NCI-H146 treated with DMSO at 0.1 percent for 48 hours (cell line): ENCODE measurements around the gene CIAO2A.

Experiments
- DNase-seq: peaks from one replicate; lab custom pipeline; 2025; ENCODE audit not compliant: unreplicated experiment; lab: John Stamatoyannopoulos, UW

Gene CIAO2A

DNA sequence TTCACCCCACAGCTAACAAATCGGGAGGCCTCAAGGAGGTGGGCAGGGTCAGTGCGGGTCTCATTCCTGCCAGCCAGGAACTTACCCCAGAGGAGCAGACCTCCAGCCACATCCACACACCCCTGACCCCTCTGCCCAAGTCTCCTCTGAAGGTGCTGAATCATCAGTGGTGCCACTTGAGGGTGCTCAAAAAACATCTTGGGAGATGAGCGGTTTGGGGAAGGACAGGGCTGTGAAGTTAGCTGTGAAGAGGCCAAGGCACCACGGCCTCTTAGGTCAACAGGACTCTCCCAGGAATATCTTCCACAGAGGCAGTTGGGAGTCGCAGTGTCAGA lies 48.6 kb downstream of the CIAO2A start:
- no peak for DNase-seq

- DNase-seq: no peak
Measured at GRCh38 chr15:64044300-64045100, 49.1 kb downstream of the CIAO2A start.

GRCh38 chr15:64038878-64039610 lies 54.6 kb downstream of the CIAO2A start:
- no peak for DNase-seq

- DNase-seq: no peak
Measured at GRCh38 chr15:64037966-64038365, 55.7 kb downstream of the CIAO2A start.

GRCh38 chr15:64037116-64037515 lies 56.5 kb downstream of the CIAO2A start:
- no peak for DNase-seq

GRCh38 chr15:64035525-64035924 lies 58.1 kb downstream of the CIAO2A start:
- no peak for DNase-seq

GRCh38 chr15:64034519-64034918 lies 59.1 kb downstream of the CIAO2A start:
- DNase-seq: no peak

GRCh38 chr15:64032329-64032728 lies 61.3 kb downstream of the CIAO2A start:
- no peak for DNase-seq

DNA sequence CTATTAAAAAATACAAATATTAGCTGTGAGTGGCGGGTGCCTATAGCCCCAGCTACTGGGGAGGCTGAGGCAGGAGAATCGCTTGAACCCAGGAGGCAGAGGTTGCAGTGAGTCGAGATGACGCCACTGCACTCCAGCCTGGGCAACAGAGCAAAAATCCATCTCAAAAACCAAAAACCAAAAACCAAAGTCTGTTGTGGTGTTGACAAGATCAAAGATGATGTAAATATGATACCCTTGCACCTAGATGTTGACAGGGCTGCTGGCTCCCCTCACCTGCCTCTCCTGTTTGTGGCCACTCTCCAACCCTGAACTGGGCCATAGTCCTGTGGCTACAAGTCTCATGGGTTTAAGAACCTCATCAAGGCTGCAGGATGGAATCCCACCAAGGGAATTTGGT lies 63.5 kb downstream of the CIAO2A start:
- DNase-seq: no peak

DNA sequence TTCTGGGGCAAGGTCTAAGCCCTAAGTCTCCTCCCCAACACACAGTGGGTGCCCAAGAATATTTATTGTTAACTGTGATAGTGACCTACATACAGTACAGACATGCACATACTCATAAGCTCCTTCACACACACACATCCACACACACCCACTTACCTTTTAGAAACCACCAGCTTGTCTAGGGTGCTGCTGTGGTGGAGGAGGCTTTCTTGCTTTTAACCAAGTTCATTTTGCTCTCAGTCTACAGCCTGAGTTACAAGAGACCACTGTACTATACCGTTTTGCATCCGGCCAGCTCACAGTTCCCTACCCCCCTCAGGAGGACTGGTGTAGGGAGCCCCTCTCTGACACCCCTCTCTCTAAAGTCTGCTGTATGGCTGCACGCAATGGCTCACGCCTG lies 64.0 kb downstream of the CIAO2A start:
- no peak for DNase-seq

DNA sequence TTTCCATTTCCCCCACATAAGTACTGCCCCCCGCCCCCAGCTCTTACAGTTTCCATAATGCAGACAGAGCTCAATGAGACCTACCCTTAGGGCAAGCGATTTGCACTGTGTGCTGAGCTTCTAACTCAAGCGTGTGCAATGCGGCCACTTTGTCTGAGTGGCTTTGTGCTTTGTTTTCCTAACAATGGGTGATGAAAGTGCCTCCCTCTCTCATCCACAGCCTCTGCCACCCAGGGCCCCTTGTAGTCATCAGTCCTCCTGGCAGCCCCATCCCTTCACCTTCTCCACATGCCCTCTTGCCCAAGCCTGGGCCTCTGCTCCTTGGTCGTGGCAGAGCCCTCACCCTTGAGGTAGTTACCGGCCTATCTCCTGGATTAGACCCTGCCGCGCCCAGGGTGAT lies 64.5 kb downstream of the CIAO2A start:
- DNase-seq: no peak

DNA sequence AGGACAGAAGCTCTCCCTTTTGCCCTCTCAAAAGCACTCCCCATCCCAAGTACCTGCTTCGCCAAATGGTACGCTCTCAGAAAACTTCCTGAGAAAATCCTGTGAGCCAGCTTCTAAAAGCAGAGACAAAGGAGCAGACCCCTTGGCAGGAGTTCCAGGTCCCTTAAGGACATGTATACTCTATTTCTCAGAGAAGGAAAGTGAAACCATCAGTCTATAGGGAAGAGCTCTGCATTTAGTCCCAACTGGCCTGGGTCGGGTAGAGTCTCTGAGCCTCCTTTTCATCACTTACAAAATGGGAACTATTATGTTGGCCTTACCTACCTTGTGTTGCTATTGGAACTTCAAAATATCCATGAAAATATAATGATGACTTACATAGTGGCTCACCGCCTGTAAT lies 67.0 kb downstream of the CIAO2A start:
- no peak for DNase-seq

- DNase-seq: no peak
Measured at GRCh38 chr15:64024172-64025050, 69.2 kb downstream of the CIAO2A start.

DNA sequence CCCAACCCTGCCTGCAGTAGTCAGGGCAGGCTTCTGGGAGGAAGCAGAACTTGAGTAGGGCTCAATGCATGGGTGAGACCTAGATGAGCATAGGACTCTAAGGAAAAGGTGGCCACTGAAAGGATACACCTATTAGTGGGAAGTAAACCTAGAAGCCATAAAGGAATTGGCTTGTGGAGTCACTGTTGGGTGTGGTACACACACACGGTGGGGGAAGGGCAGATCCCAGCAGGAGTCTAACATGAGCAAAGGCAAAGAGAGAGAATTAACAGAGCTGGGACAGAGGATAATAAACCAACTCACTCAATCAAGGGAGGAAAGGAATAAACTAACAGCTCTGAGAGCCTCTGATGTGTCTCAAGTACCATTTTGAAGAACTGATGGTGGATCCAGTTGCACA lies 70.4 kb downstream of the CIAO2A start:
- DNase-seq: no peak

GRCh38 chr15:64022571-64022970 lies 71.1 kb downstream of the CIAO2A start:
- DNase-seq: no peak
